HG03432 (cell line): Measurements from ENCODE around the gene MAST4.

Experiments used
- ATAC-seq: cut with Tn5 transposase; IDR thresholded peaks from one replicate; pipeline ENCODE4 v1.9.1; 2021; ENCODE audit warnings: mild to moderate bottlenecking, moderate library complexity; ENCODE audit not compliant: unreplicated experiment

The MAST4 gene

GRCh38 chr5:66867618-66868322 lies 271.6 kb downstream of the MAST4 start:
- ATAC-seq, result no peak

- no peak for ATAC-seq
Measured at GRCh38 chr5:66869347-66869746, 273.2 kb downstream of the MAST4 start.

GRCh38 chr5:66870708-66871107 lies 274.5 kb downstream of the MAST4 start:
- no peak for ATAC-seq

- no peak for ATAC-seq
Measured at GRCh38 chr5:66871651-66872050, 275.5 kb downstream of the MAST4 start.

- no peak for ATAC-seq
Measured at GRCh38 chr5:66872736-66873331, 276.6 kb downstream of the MAST4 start.

- no peak for ATAC-seq
Measured at GRCh38 chr5:66874004-66874403, 277.8 kb downstream of the MAST4 start.

- ATAC-seq, result no peak
Measured at GRCh38 chr5:66875315-66875714, 279.1 kb downstream of the MAST4 start.

GRCh38 chr5:66876266-66876807 lies 280.1 kb downstream of the MAST4 start:
- no peak for ATAC-seq

- no peak for ATAC-seq
Measured at GRCh38 chr5:66877843-66878242, 281.6 kb downstream of the MAST4 start.

GRCh38 chr5:66880401-66880800 lies 284.2 kb downstream of the MAST4 start:
- no peak for ATAC-seq

GRCh38 chr5:66881480-66882161 lies 285.4 kb downstream of the MAST4 start:
- ATAC-seq, result no peak

- no peak for ATAC-seq
Measured at GRCh38 chr5:66882606-66883227, 286.5 kb downstream of the MAST4 start.

GRCh38 chr5:66884564-66885243 lies 288.5 kb downstream of the MAST4 start:
- ATAC-seq, result no peak

GRCh38 chr5:66886941-66887340 lies 290.7 kb downstream of the MAST4 start:
- ATAC-seq, result no peak

GRCh38 chr5:66888613-66889012 lies 292.4 kb downstream of the MAST4 start:
- ATAC-seq, result no peak

- ATAC-seq, result no peak
Measured at GRCh38 chr5:66889056-66889455, 292.9 kb downstream of the MAST4 start.

GRCh38 chr5:66889524-66889923 lies 293.3 kb downstream of the MAST4 start:
- ATAC-seq, result no peak

- no peak for ATAC-seq
Measured at GRCh38 chr5:66891184-66891925, 295.2 kb downstream of the MAST4 start.

- no peak for ATAC-seq
Measured at GRCh38 chr5:66892716-66893115, 296.5 kb downstream of the MAST4 start.
